ENCODE results near the gene GRK5. TPM values are rescaled to one million over a fixed set of nuclear protein-coding genes. Genes with fewer than 3 reads are reported as not detected.
"Not testable (repeated sequence)": the region's sequence is repeated elsewhere in the genome, so short reads cannot be mapped to it uniquely, and the experiment has no call there.

Gene GRK5
- total RNA-seq, 4 donors from 2014 or later: 6.0 to 111 (median 9.5) TPM

DNA sequence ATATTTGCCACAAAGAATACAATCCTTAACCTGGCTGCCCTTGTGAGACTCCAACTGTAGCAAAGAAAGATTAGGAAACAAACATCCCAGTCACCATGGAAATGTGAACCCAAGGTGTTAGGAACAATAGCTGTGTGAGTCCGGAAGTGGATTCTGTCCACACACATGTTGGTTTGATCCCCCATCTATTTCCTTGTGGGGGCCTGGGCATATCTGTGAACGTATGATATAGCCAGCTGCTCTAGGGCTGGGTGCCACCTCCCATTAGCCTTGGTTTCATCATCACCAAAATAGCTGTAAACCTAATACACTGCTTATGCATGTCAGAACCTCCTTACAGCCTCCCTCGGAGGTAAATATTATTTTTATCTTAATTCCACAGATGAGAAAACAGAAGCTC, 26.4 kb downstream of the GRK5 start:
- no peaks in the 10 kb centered on the region for H3K27me3 ChIP-seq
- intact Hi-C loops (cut with DNase I; ENCODE audit: low total_unique reads) (no loop called here), in situ Hi-C loops (cut with MboI; ENCODE audit: low pct_ligation_motif_present in 1 of 4, low pct_unique_long_range_greater_than_20kb in 1 of 4, low sequenced_read_pairs in 3 of 4) (no loop called here)
- H3K4me1 ChIP-seq: peaks cover 16 to 54% (median 19%) of the 10 kb centered on the region in 4 donors
- no peak for DNase-seq
- TF ChIP-seq EP300 (IDR thresholded peaks at IDR 0.05; ENCODE audit: low read depth) (no peak), POLR2AphosphoS5 (IDR thresholded peaks at IDR 0.05) (no peak), POLR2A (IDR thresholded peaks at IDR 0.05) (no peak)
- TF ChIP-seq, protein P1, sequence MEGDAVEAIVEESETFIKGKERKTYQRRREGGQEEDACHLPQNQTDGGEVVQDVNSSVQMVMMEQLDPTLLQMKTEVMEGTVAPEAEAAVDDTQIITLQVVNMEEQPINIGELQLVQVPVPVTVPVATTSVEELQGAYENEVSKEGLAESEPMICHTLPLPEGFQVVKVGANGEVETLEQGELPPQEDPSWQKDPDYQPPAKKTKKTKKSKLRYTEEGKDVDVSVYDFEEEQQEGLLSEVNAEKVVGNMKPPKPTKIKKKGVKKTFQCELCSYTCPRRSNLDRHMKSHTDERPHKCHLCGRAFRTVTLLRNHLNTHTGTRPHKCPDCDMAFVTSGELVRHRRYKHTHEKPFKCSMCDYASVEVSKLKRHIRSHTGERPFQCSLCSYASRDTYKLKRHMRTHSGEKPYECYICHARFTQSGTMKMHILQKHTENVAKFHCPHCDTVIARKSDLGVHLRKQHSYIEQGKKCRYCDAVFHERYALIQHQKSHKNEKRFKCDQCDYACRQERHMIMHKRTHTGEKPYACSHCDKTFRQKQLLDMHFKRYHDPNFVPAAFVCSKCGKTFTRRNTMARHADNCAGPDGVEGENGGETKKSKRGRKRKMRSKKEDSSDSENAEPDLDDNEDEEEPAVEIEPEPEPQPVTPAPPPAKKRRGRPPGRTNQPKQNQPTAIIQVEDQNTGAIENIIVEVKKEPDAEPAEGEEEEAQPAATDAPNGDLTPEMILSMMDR (IDR thresholded peaks at IDR 0.05): no peak
- no peaks in the 10 kb centered on the region for H3K36me3 ChIP-seq
- H3K4me3 ChIP-seq: no peak overlapping the region
- H3K27ac ChIP-seq: peak overlapping the region; percentile 34 to 64 (median 44)
- 53 to 80% methylated on average over 1 to 3 of the region's 3 CpGs for WGBS, 2 donors (ENCODE audit: low coverage in 1 of 2)
- no peaks in the 10 kb centered on the region for H3K9me3 ChIP-seq

DNA sequence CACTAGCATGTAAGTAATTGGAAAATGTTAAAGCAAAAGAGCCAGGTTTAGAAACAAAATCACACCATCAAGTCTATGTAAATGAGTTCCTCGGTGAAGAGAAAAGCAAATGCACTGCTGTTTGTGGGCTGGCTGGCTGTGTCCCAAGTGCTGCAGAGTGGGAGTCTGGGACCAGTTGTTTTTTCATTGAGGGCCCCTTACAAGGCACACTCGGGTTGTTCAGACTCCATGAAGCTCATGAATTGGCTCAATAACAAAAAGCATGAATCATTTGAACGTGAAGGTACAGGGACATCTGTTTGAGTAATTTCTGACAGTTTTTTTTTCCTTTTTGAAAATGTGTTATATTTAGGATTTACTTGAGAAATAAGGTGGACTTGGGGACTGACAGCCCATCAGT, 28.0 kb downstream of the GRK5 start:
- DNase-seq: no peak
- H3K27ac ChIP-seq: peak overlapping the region; percentile 34 to 64 (median 53)

DNA sequence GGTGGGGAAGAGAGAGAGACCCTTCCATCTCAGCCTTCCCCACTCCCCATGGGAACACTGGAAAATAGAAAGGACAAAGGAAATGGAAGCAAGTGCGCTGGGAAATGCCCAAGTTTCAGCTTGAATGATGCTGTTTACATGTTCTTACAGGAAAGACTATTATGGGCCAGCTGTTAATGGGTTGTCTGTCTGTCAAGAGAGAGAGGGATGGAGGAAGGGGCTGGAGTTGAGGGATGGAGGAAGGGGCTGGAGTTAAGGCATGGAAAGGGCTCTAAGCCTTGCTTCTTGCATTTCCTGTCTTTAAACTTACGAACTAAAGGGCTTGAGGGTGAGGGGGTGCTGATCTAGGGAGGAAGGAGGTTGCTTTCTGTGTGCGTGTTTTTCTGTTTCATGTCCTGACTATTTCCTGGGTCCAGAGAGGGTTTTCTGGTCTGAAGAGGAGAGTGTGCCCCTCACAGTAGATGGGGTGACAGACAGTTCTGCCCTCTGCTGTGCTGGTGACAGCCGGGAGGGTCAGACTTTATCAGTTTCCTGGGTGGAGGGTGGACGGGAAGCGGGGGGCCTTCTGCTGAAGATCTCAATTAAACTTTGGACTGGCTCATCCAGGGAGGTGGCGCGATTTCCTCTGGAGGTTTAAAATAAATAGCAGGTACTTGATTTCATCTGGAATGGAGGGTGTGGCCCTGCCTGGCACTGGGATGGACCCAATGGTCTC, 30.5 kb downstream of the GRK5 start:
- no peaks in the 10 kb centered on the region for H3K9me3 ChIP-seq
- no peak overlapping the region for H3K4me3 ChIP-seq
- peak overlapping the region; percentile 28 to 65 (median 50) for H3K27ac ChIP-seq
- WGBS, 2 donors (ENCODE audit: low coverage in 1 of 2): 41 to 52% methylated on average over 3 to 8 of the region's 8 CpGs
- no peak for DNase-seq
- intact Hi-C loops (cut with DNase I; ENCODE audit: low total_unique reads) (no loop called here), in situ Hi-C loops (cut with MboI; ENCODE audit: low pct_ligation_motif_present in 1 of 4, low pct_unique_long_range_greater_than_20kb in 1 of 4, low sequenced_read_pairs in 3 of 4) (no loop called here)
- no peaks in the 10 kb centered on the region for H3K36me3 ChIP-seq
- no peaks in the 10 kb centered on the region for H3K27me3 ChIP-seq
- no peak for TF ChIP-seq EP300 (IDR thresholded peaks at IDR 0.05; ENCODE audit: low read depth)
- TF ChIP-seq, protein P1 (IDR thresholded peaks at IDR 0.05): no peak
- TF ChIP-seq POLR2AphosphoS5 (IDR thresholded peaks at IDR 0.05): no peak
- no peak for TF ChIP-seq POLR2A (IDR thresholded peaks at IDR 0.05)
- H3K4me1 ChIP-seq: peaks cover 15 to 57% (median 19%) of the 10 kb centered on the region in 4 donors

More for the DNA sequence above, 28.0 kb downstream of the GRK5 start:
- TF ChIP-seq, protein P1 (IDR thresholded peaks at IDR 0.05): no peak
- TF ChIP-seq EP300 (IDR thresholded peaks at IDR 0.05; ENCODE audit: low read depth) (no peak), POLR2A (IDR thresholded peaks at IDR 0.05) (no peak), POLR2AphosphoS5 (IDR thresholded peaks at IDR 0.05) (no peak)
- intact Hi-C loops (cut with DNase I; ENCODE audit: low total_unique reads) (no loop called here), in situ Hi-C loops (cut with MboI; ENCODE audit: low pct_ligation_motif_present in 1 of 4, low pct_unique_long_range_greater_than_20kb in 1 of 4, low sequenced_read_pairs in 3 of 4) (no loop called here)
- Histone ChIP-seq H3K9me3 (no peaks in the 10 kb centered on the region), H3K27me3 (no peaks in the 10 kb centered on the region), H3K4me3 (no peak overlapping the region), H3K36me3 (no peaks in the 10 kb centered on the region), H3K4me1 (peaks cover 17 to 57% (median 19%) of the 10 kb centered on the region in 4 donors)
- WGBS, 2 donors (ENCODE audit: low coverage in 1 of 2): 33 to 34% methylated on average over 3 of the region's 3 CpGs

DNA sequence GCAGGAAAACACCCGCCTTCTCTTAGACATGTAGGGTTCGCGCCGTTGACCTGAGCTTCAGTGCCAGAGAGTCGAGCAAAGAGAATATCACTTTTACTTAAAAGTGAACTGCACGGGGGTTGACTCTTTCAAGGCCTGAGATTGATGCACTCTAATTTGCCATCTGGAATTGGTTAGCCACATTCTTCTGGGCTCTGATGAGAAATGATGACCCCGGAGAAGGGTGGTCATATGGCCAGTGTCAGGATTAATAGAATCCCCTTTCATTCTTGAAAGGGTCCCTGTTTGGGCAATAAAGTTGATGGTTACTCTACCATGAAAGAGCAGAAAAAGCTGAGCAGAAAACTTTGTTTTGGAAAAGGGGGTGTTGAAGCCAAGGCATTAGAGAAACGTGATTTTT, 31.2 kb downstream of the GRK5 start:
- Histone ChIP-seq H3K9me3 (no peaks in the 10 kb centered on the region), H3K27me3 (no peaks in the 10 kb centered on the region), H3K4me1 (peaks cover 9 to 50% (median 16%) of the 10 kb centered on the region in 4 donors), H3K36me3 (no peaks in the 10 kb centered on the region), H3K4me3 (no peak overlapping the region), H3K27ac (peak overlapping the region; percentile 28 to 65 (median 50))
- WGBS, 2 donors (ENCODE audit: low coverage in 1 of 2): 86 to 100% methylated on average over 1 to 8 of the region's 8 CpGs
- in situ Hi-C loops (cut with MboI; ENCODE audit: low pct_ligation_motif_present in 1 of 4, low pct_unique_long_range_greater_than_20kb in 1 of 4, low sequenced_read_pairs in 3 of 4) (no loop called here), intact Hi-C loops (cut with DNase I; ENCODE audit: low total_unique reads) (no loop called here)
- TF ChIP-seq POLR2AphosphoS5 (IDR thresholded peaks at IDR 0.05) (no peak), EP300 (IDR thresholded peaks at IDR 0.05; ENCODE audit: low read depth) (no peak), POLR2A (IDR thresholded peaks at IDR 0.05) (no peak)
- TF ChIP-seq, protein P1 (IDR thresholded peaks at IDR 0.05): no peak
- DNase-seq: no peak

DNA sequence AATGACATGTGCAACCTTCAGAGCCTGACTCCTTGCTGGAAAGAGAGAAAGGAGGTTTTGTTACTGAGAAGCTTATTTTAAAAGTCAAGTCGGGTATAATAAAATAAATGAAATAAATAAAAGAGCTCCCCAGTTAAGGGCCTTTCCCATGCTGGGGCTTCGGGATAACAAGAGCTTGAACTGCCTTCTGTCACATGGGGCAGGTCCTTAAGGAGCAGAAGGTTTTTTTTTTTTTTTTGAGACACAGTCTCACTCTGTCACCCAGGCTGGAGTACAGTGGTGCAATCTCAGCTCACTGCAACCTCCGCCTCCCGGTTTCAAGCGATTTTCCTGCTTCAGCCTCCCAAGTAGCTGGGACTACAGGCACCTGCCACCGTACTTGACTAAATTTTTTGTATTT, 31.6 kb downstream of the GRK5 start:
- H3K27me3 ChIP-seq; in situ Hi-C loops (cut with MboI; ENCODE audit: low pct_ligation_motif_present in 1 of 4, low pct_unique_long_range_greater_than_20kb in 1 of 4, low sequenced_read_pairs in 3 of 4); intact Hi-C loops (cut with DNase I; ENCODE audit: low total_unique reads); DNase-seq; H3K9me3 ChIP-seq; H3K36me3 ChIP-seq; H3K4me3 ChIP-seq: not testable (repeated sequence)
- H3K4me1 ChIP-seq: peaks cover 6 to 46% (median 14%) of the 10 kb centered on the region in 4 donors
- H3K27ac ChIP-seq: peak overlapping the region; percentile 28 to 65 (median 50)
- WGBS, 2 donors (ENCODE audit: low coverage in 1 of 2): 84 to 92% methylated on average over 2 to 6 of the region's 6 CpGs

DNA sequence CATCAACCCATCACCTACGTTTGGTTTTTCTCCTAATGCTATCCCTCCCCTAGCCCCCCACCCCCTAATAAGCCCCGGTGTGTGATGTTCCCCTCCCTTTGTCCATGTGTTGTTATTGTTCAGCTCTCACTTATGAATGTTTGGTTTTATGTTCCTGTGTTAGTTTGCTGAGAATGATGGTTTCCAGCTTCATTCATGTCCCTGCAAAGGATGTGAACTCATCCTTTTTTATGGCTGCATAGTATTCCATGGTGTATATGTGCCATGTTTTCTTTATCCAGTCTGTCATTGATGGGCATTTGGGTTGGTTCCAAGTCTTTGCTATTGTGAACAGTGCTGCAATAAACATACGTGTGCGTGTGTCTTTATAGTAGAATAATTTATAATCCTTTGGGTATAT, 32.3 kb downstream of the GRK5 start:
- intact Hi-C loops (cut with DNase I; ENCODE audit: low total_unique reads); H3K36me3 ChIP-seq; H3K4me3 ChIP-seq; DNase-seq; H3K27me3 ChIP-seq; H3K9me3 ChIP-seq; in situ Hi-C loops (cut with MboI; ENCODE audit: low pct_ligation_motif_present in 1 of 4, low pct_unique_long_range_greater_than_20kb in 1 of 4, low sequenced_read_pairs in 3 of 4): not testable (repeated sequence)
- H3K27ac ChIP-seq: peak overlapping the region in 2 of 4 donors; percentile 28 to 57
- H3K4me1 ChIP-seq: peaks cover 6 to 40% (median 12%) of the 10 kb centered on the region in 4 donors
- 84 to 94% methylated on average over 3 to 4 of the region's 4 CpGs for WGBS, 2 donors (ENCODE audit: low coverage in 1 of 2)
